ENCODE data around the gene SCGN.

Gene SCGN, protein sequence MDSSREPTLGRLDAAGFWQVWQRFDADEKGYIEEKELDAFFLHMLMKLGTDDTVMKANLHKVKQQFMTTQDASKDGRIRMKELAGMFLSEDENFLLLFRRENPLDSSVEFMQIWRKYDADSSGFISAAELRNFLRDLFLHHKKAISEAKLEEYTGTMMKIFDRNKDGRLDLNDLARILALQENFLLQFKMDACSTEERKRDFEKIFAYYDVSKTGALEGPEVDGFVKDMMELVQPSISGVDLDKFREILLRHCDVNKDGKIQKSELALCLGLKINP

DNA sequence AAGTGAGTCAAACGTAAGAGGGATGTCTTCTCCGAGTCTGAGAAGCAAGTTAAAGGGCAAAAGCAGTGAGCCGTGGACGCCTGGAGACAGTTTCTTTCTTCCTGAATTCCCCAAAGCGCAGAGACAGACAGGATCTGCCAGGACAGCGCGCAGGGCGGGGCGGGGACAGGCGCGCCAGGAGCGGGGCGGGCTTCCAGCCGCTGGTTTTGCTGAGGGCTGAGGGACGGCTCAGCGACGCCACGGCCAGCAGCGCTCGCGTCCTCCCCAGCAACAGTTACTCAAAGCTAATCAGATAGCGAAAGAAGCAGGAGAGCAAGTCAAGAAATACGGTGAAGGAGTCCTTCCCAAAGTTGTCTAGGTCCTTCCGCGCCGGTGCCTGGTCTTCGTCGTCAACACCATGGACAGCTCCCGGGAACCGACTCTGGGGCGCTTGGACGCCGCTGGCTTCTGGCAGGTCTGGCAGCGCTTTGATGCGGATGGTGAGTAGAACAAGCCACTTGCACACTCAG is at the start of gene SCGN:
TSS of gene SCGN (plus strand) at position 209 of the 509 bp plus-strand sequence. CDS start at position 398, 189 bp downstream.
- 0 out of 2 replicates have a peak, but pooled peaks have one; percentile 64 for TF ChIP-seq ZNF565 (CRISPR knock-in tag; conservative IDR thresholded peaks at IDR 0.05; ENCODE audit: low read depth)
- TF ChIP-seq, protein P1, sequence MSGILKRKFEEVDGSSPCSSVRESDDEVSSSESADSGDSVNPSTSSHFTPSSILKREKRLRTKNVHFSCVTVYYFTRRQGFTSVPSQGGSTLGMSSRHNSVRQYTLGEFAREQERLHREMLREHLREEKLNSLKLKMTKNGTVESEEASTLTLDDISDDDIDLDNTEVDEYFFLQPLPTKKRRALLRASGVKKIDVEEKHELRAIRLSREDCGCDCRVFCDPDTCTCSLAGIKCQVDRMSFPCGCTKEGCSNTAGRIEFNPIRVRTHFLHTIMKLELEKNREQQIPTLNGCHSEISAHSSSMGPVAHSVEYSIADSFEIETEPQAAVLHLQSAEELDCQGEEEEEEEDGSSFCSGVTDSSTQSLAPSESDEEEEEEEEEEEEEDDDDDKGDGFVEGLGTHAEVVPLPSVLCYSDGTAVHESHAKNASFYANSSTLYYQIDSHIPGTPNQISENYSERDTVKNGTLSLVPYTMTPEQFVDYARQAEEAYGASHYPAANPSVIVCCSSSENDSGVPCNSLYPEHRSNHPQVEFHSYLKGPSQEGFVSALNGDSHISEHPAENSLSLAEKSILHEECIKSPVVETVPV (CRISPR knock-in tag; IDR thresholded peaks at IDR 0.05) = no peak
- no peak for TF ChIP-seq OSR1 (CRISPR knock-in tag; IDR thresholded peaks at IDR 0.05)
- TF ChIP-seq ZNF8 (CRISPR knock-in tag; IDR thresholded peaks at IDR 0.05) = no peak; the same call in 1 of the 2 replicates
- TF ChIP-seq, protein P2, sequence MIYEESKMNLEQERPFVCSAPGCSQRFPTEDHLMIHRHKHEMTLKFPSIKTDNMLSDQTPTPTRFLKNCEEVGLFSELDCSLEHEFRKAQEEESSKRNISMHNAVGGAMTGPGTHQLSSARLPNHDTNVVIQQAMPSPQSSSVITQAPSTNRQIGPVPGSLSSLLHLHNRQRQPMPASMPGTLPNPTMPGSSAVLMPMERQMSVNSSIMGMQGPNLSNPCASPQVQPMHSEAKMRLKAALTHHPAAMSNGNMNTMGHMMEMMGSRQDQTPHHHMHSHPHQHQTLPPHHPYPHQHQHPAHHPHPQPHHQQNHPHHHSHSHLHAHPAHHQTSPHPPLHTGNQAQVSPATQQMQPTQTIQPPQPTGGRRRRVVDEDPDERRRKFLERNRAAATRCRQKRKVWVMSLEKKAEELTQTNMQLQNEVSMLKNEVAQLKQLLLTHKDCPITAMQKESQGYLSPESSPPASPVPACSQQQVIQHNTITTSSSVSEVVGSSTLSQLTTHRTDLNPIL (CRISPR knock-in tag; IDR thresholded peaks at IDR 0.05; ENCODE audit: low read depth) = no peak
- TF ChIP-seq TOX (CRISPR knock-in tag; IDR thresholded peaks at IDR 0.05; ENCODE audit: borderline replicate concordance) = no peak
- TF ChIP-seq, protein P3, sequence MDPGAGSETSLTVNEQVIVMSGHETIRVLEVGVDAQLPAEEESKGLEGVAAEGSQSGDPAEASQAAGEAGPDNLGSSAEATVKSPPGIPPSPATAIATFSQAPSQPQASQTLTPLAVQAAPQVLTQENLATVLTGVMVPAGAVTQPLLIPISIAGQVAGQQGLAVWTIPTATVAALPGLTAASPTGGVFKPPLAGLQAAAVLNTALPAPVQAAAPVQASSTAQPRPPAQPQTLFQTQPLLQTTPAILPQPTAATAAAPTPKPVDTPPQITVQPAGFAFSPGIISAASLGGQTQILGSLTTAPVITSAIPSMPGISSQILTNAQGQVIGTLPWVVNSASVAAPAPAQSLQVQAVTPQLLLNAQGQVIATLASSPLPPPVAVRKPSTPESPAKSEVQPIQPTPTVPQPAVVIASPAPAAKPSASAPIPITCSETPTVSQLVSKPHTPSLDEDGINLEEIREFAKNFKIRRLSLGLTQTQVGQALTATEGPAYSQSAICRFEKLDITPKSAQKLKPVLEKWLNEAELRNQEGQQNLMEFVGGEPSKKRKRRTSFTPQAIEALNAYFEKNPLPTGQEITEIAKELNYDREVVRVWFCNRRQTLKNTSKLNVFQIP (CRISPR knock-in tag; IDR thresholded peaks at IDR 0.05; ENCODE audit: borderline replicate concordance, low read depth) = no peak
- TF ChIP-seq ISL1 (CRISPR knock-in tag; IDR thresholded peaks at IDR 0.05) = no peak; the same call in 1 of the 2 replicates
- no peak for TF ChIP-seq ESRRG (CRISPR knock-in tag; IDR thresholded peaks at IDR 0.05)
- TF ChIP-seq BACH2 (CRISPR knock-in tag; IDR thresholded peaks at IDR 0.05; ENCODE audit: borderline replicate concordance) = no peak
- TF ChIP-seq GLIS3 (CRISPR knock-in tag; IDR thresholded peaks at IDR 0.05) = no peak
- no peak for TF ChIP-seq ZFP30 (CRISPR knock-in tag; IDR thresholded peaks at IDR 0.05)
- TF ChIP-seq RARB (CRISPR knock-in tag; IDR thresholded peaks at IDR 0.05) = no peak
- no peak for TF ChIP-seq ARNTL (CRISPR knock-in tag; IDR thresholded peaks at IDR 0.05; ENCODE audit: borderline replicate concordance, low read depth)
- no peak for TF ChIP-seq PPARA (CRISPR knock-in tag; IDR thresholded peaks at IDR 0.05; ENCODE audit: borderline replicate concordance)
- peak; percentile 53; the same call in 1 of the 2 replicates for TF ChIP-seq CSDC2 (CRISPR knock-in tag; IDR thresholded peaks at IDR 0.05)
- TF ChIP-seq, protein P4, sequence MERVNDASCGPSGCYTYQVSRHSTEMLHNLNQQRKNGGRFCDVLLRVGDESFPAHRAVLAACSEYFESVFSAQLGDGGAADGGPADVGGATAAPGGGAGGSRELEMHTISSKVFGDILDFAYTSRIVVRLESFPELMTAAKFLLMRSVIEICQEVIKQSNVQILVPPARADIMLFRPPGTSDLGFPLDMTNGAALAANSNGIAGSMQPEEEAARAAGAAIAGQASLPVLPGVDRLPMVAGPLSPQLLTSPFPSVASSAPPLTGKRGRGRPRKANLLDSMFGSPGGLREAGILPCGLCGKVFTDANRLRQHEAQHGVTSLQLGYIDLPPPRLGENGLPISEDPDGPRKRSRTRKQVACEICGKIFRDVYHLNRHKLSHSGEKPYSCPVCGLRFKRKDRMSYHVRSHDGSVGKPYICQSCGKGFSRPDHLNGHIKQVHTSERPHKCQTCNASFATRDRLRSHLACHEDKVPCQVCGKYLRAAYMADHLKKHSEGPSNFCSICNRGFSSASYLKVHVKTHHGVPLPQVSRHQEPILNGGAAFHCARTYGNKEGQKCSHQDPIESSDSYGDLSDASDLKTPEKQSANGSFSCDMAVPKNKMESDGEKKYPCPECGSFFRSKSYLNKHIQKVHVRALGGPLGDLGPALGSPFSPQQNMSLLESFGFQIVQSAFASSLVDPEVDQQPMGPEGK (CRISPR knock-in tag; IDR thresholded peaks at IDR 0.05; ENCODE audit: borderline replicate concordance) = no peak
- TF ChIP-seq ZNF70 (CRISPR knock-in tag; IDR thresholded peaks at IDR 0.05) = no peak
- no peak for TF ChIP-seq TCF4 (CRISPR knock-in tag; IDR thresholded peaks at IDR 0.05; ENCODE audit: borderline replicate concordance)
- 0 out of 2 replicates have a peak, but pooled peaks have one; percentile 12 for TF ChIP-seq ZC3H10 (CRISPR knock-in tag; IDR thresholded peaks at IDR 0.05)
- TF ChIP-seq, protein P5, sequence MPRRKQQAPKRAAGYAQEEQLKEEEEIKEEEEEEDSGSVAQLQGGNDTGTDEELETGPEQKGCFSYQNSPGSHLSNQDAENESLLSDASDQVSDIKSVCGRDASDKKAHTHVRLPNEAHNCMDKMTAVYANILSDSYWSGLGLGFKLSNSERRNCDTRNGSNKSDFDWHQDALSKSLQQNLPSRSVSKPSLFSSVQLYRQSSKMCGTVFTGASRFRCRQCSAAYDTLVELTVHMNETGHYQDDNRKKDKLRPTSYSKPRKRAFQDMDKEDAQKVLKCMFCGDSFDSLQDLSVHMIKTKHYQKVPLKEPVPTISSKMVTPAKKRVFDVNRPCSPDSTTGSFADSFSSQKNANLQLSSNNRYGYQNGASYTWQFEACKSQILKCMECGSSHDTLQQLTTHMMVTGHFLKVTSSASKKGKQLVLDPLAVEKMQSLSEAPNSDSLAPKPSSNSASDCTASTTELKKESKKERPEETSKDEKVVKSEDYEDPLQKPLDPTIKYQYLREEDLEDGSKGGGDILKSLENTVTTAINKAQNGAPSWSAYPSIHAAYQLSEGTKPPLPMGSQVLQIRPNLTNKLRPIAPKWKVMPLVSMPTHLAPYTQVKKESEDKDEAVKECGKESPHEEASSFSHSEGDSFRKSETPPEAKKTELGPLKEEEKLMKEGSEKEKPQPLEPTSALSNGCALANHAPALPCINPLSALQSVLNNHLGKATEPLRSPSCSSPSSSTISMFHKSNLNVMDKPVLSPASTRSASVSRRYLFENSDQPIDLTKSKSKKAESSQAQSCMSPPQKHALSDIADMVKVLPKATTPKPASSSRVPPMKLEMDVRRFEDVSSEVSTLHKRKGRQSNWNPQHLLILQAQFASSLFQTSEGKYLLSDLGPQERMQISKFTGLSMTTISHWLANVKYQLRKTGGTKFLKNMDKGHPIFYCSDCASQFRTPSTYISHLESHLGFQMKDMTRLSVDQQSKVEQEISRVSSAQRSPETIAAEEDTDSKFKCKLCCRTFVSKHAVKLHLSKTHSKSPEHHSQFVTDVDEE (CRISPR knock-in tag; IDR thresholded peaks at IDR 0.05) = 0 out of 2 replicates have a peak, but pooled peaks have one; percentile 47
- peak; percentile 79; the same call in 1 of the 2 replicates for TF ChIP-seq ZFP3 (CRISPR knock-in tag; IDR thresholded peaks at IDR 0.05)
- TF ChIP-seq SNAI2 (CRISPR knock-in tag; IDR thresholded peaks at IDR 0.05) = peak; percentile 52; the same call in 1 of the 2 replicates
- peak; percentile 97 for ATAC-seq

DNA sequence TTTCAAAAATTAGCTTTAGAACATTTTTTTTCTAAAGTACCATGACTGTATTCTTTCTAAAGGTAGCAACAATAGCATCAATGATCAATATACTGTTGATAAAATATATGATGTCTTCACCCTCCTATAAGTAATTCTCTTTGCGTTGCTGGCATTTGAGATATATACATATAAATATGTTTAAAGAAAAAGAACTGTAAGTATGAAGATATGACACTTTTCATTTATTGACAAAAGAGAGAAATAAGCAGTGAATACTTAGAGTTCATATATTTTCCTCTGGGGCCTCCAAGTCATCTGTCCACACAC is 49.4 kb upstream of the SCGN start:
- ATAC-seq = no peak
- TF ChIP-seq ARNTL (CRISPR knock-in tag; IDR thresholded peaks at IDR 0.05; ENCODE audit: borderline replicate concordance, low read depth) = no peak
- TF ChIP-seq SNAI2 (CRISPR knock-in tag; IDR thresholded peaks at IDR 0.05) = no peak
- TF ChIP-seq TCF4 (CRISPR knock-in tag; IDR thresholded peaks at IDR 0.05; ENCODE audit: borderline replicate concordance) = no peak
- no peak for TF ChIP-seq ZNF8 (CRISPR knock-in tag; IDR thresholded peaks at IDR 0.05)
- TF ChIP-seq ESRRG (CRISPR knock-in tag; IDR thresholded peaks at IDR 0.05) = no peak
- no peak for TF ChIP-seq GLIS3 (CRISPR knock-in tag; IDR thresholded peaks at IDR 0.05)
- no peak for TF ChIP-seq PPARA (CRISPR knock-in tag; IDR thresholded peaks at IDR 0.05; ENCODE audit: borderline replicate concordance)
- TF ChIP-seq ZNF70 (CRISPR knock-in tag; IDR thresholded peaks at IDR 0.05) = no peak
- TF ChIP-seq ZNF565 (CRISPR knock-in tag; conservative IDR thresholded peaks at IDR 0.05; ENCODE audit: low read depth) = no peak
- TF ChIP-seq, protein P4 (CRISPR knock-in tag; IDR thresholded peaks at IDR 0.05; ENCODE audit: borderline replicate concordance) = no peak
- no peak for TF ChIP-seq RARB (CRISPR knock-in tag; IDR thresholded peaks at IDR 0.05)

All from SK-N-SH treated with all-trans-retinoic acid at 6 μM for 48 hours (cell line).